ENCODE data around the gene UBE2G1. TPM values are rescaled to one million over a fixed set of nuclear protein-coding genes. Genes with fewer than 3 reads are reported as not detected.

The UBE2G1 gene
- total RNA-seq, 1 donor from 2014 or later = 65.1 TPM

DNA sequence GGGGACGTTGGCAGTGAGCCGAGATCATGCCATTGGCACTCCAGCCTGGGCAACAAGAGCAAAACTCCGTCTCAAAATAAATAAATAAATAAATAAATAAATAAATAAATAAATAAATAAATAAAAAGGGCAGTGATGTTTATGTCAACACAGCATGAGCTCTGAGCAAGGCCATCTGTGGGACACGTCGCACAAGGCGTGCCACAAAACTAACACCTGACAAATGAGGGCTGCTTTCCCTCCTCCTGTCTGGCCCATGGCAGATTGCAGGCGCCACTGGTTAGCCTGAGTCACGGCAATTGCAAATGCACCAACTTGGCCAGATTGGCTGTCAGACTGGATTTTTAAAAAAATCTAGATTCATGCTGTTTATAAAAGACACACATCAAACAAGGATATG lies 41.4 kb upstream of the UBE2G1 start:
- H3K4me1 Mint-ChIP-seq (ENCODE audit: unreplicated experiment) = no peaks in the 10 kb centered on the region
- H3K4me3 Mint-ChIP-seq (ENCODE audit: unreplicated experiment) = no peak overlapping the region
- TF ChIP-seq, protein P1, sequence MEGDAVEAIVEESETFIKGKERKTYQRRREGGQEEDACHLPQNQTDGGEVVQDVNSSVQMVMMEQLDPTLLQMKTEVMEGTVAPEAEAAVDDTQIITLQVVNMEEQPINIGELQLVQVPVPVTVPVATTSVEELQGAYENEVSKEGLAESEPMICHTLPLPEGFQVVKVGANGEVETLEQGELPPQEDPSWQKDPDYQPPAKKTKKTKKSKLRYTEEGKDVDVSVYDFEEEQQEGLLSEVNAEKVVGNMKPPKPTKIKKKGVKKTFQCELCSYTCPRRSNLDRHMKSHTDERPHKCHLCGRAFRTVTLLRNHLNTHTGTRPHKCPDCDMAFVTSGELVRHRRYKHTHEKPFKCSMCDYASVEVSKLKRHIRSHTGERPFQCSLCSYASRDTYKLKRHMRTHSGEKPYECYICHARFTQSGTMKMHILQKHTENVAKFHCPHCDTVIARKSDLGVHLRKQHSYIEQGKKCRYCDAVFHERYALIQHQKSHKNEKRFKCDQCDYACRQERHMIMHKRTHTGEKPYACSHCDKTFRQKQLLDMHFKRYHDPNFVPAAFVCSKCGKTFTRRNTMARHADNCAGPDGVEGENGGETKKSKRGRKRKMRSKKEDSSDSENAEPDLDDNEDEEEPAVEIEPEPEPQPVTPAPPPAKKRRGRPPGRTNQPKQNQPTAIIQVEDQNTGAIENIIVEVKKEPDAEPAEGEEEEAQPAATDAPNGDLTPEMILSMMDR (IDR thresholded peaks at IDR 0.05) = no peak
- H3K36me3 Mint-ChIP-seq (ENCODE audit: unreplicated experiment) = no peaks in the 10 kb centered on the region
- no peak for DNase-seq (ENCODE audit: extremely low spot score, unreplicated experiment)
- no peak overlapping the region for H3K27ac Mint-ChIP-seq (ENCODE audit: unreplicated experiment)
- H3K9me3 Mint-ChIP-seq (ENCODE audit: unreplicated experiment) = no peaks in the 10 kb centered on the region
- H3K27me3 Mint-ChIP-seq (ENCODE audit: unreplicated experiment) = no peaks in the 10 kb centered on the region

GRCh38 chr17:4407216-4407615 lies 40.7 kb upstream of the UBE2G1 start:
- Mint-ChIP-seq H3K4me1 (ENCODE audit: unreplicated experiment) (no peaks in the 10 kb centered on the region), H3K9me3 (ENCODE audit: unreplicated experiment) (no peaks in the 10 kb centered on the region), H3K27me3 (ENCODE audit: unreplicated experiment) (no peaks in the 10 kb centered on the region), H3K36me3 (ENCODE audit: unreplicated experiment) (no peaks in the 10 kb centered on the region), H3K4me3 (ENCODE audit: unreplicated experiment) (no peak overlapping the region), H3K27ac (ENCODE audit: unreplicated experiment) (no peak overlapping the region)
- DNase-seq (ENCODE audit: extremely low spot score, unreplicated experiment) = no peak
- TF ChIP-seq, protein P1 (IDR thresholded peaks at IDR 0.05) = no peak

DNA sequence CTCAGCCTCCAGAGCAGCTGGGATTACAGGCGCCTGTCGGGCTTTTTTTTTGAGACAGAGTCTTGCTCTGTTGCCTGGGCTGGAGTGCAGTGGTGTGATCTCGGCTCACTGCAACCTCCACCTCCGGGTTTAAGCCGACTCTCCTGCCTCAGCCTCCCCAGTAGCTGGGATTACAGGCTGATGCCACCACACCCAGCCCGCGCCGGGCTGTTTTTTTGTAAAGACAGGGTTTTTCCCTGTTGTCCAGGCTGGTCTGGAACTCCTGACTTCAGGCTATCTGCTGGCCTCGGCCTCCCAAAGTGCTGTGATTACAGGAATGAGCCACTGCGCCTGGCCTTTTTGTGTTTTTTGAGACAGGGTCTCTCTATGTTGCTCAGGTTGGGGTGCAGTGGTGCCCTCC lies 39.9 kb upstream of the UBE2G1 start:
- H3K36me3 Mint-ChIP-seq (ENCODE audit: unreplicated experiment) = no peaks in the 10 kb centered on the region
- H3K27me3 Mint-ChIP-seq (ENCODE audit: unreplicated experiment) = no peaks in the 10 kb centered on the region
- DNase-seq (ENCODE audit: extremely low spot score, unreplicated experiment) = no peak
- H3K9me3 Mint-ChIP-seq (ENCODE audit: unreplicated experiment) = no peaks in the 10 kb centered on the region
- H3K4me1 Mint-ChIP-seq (ENCODE audit: unreplicated experiment) = no peaks in the 10 kb centered on the region
- no peak overlapping the region for H3K27ac Mint-ChIP-seq (ENCODE audit: unreplicated experiment)
- TF ChIP-seq, protein P1 (IDR thresholded peaks at IDR 0.05) = no peak
- no peak overlapping the region for H3K4me3 Mint-ChIP-seq (ENCODE audit: unreplicated experiment)

GRCh38 chr17:4405699-4406098 lies 39.2 kb upstream of the UBE2G1 start:
- Mint-ChIP-seq H3K36me3 (ENCODE audit: unreplicated experiment) (no peaks in the 10 kb centered on the region), H3K27ac (ENCODE audit: unreplicated experiment) (no peak overlapping the region), H3K9me3 (ENCODE audit: unreplicated experiment) (no peaks in the 10 kb centered on the region), H3K27me3 (ENCODE audit: unreplicated experiment) (no peaks in the 10 kb centered on the region), H3K4me1 (ENCODE audit: unreplicated experiment) (no peaks in the 10 kb centered on the region), H3K4me3 (ENCODE audit: unreplicated experiment) (no peak overlapping the region)
- no peak for DNase-seq (ENCODE audit: extremely low spot score, unreplicated experiment)
- TF ChIP-seq, protein P1 (IDR thresholded peaks at IDR 0.05) = no peak

- Mint-ChIP-seq H3K36me3 (ENCODE audit: unreplicated experiment) (no peaks in the 10 kb centered on the region), H3K4me1 (ENCODE audit: unreplicated experiment) (no peaks in the 10 kb centered on the region), H3K27me3 (ENCODE audit: unreplicated experiment) (no peaks in the 10 kb centered on the region), H3K9me3 (ENCODE audit: unreplicated experiment) (no peaks in the 10 kb centered on the region), H3K27ac (ENCODE audit: unreplicated experiment) (no peak overlapping the region), H3K4me3 (ENCODE audit: unreplicated experiment) (no peak overlapping the region)
- TF ChIP-seq, protein P1 (IDR thresholded peaks at IDR 0.05) = no peak
- no peak for DNase-seq (ENCODE audit: extremely low spot score, unreplicated experiment)
These were observed 38.7 kb upstream of the UBE2G1 start for GRCh38 chr17:4405038-4405669.

Data from osteocyte (in vitro differentiated cells).